ENCODE results near the gene DHX29. TPM values are rescaled to one million over a fixed set of nuclear protein-coding genes. Genes with fewer than 3 reads are reported as not detected.
A peak's percentile ranks its signal among the peaks of the same experiment; 100 is the strongest.

The DHX29 gene, protein sequence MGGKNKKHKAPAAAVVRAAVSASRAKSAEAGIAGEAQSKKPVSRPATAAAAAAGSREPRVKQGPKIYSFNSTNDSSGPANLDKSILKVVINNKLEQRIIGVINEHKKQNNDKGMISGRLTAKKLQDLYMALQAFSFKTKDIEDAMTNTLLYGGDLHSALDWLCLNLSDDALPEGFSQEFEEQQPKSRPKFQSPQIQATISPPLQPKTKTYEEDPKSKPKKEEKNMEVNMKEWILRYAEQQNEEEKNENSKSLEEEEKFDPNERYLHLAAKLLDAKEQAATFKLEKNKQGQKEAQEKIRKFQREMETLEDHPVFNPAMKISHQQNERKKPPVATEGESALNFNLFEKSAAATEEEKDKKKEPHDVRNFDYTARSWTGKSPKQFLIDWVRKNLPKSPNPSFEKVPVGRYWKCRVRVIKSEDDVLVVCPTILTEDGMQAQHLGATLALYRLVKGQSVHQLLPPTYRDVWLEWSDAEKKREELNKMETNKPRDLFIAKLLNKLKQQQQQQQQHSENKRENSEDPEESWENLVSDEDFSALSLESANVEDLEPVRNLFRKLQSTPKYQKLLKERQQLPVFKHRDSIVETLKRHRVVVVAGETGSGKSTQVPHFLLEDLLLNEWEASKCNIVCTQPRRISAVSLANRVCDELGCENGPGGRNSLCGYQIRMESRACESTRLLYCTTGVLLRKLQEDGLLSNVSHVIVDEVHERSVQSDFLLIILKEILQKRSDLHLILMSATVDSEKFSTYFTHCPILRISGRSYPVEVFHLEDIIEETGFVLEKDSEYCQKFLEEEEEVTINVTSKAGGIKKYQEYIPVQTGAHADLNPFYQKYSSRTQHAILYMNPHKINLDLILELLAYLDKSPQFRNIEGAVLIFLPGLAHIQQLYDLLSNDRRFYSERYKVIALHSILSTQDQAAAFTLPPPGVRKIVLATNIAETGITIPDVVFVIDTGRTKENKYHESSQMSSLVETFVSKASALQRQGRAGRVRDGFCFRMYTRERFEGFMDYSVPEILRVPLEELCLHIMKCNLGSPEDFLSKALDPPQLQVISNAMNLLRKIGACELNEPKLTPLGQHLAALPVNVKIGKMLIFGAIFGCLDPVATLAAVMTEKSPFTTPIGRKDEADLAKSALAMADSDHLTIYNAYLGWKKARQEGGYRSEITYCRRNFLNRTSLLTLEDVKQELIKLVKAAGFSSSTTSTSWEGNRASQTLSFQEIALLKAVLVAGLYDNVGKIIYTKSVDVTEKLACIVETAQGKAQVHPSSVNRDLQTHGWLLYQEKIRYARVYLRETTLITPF (N-terminal part only)
- polyA plus RNA-seq (7.9 to 18.8 TPM (median 9.3 TPM) in 3 replicates), polyA minus RNA-seq (3.1 to 18.9 TPM (median 5.2 TPM) in 3 replicates)
- polyA plus RNA-seq (2011; ENCODE audit: low read depth) = 31.1 TPM
- 10.6 and 18.1 TPM in 2 replicates for polyA plus RNA-seq (2011; cell fraction: cytosol; rRNA removed)
- polyA plus RNA-seq (2011; cell fraction: nucleus; rRNA removed) = 18.4 and 22.1 TPM in 2 replicates
- polyA plus RNA-seq (2012; ENCODE audit: low replicate concordance) = 16.9 and 26.2 TPM in 2 replicates
- 8.1 TPM for polyA minus RNA-seq (2011; cell fraction: cytosol; rRNA and poly(A)+ RNA removed)
- 8.3 and 17.0 TPM in 2 replicates for polyA minus RNA-seq (2011; cell fraction: nucleus; rRNA and poly(A)+ RNA removed)

DNA sequence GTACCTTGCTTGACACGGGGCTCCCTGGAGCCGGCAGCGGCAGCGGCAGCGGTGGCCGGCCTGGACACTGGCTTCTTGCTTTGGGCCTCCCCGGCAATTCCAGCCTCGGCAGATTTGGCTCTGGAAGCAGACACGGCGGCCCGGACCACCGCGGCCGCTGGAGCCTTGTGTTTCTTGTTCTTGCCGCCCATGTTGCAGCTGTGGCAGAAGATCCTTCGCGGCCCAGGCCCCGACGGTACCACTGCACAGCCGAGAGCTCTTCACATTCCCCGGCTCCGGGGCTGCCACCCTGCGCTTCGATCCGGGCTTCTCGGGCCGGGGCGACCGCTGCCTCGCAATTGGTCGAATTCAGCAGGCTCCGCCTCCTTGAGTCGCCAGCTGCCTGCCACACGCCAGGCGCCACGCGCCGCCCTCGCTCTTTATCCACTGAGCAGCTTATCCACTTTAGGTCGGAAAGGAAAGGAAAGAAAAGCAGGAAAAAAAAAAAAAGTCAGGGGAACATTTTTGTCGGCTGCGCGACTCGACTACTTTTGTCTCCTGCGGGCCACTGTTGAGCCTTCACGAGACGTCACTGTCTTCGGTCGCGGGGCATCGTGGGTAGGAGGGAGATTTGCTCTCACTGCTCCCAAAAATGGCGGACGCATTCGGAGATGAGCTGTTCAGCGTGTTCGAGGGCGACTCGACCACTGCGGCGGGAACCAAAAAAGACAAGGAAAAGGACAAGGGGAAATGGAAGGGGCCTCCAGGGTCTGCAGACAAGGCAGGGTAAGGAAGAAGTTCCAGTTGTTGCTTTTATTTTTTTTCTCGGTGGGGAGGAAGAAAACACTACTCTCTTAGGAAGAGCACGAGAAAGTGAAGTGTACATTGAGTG lies at the start of gene DHX29, which contains the start of gene MTREX:
TSS of gene DHX29 (minus strand) at position 312 of the 871 bp plus-strand sequence. CDS start at position 191, 121 bp downstream.
TSS of gene MTREX (plus strand) at position 607 of the 871 bp plus-strand sequence. CDS start at position 632, 25 bp downstream.
- Histone ChIP-seq H3K27ac (ENCODE audit: control insufficient read depth, insufficient read depth, low read length) (peak within 1 kb of the TSS; percentile 98), H3K79me2 (ENCODE audit: control insufficient read depth, insufficient read depth, low read length) (peaks cover 85% of the 10 kb centered on the region), H3K9me3 (ENCODE audit: control insufficient read depth, low read depth, low read length) (no peaks in the 10 kb centered on the region), H3K9me1 (ENCODE audit: control insufficient read depth, extremely low read depth, insufficient read depth, low read length) (no peaks in the 10 kb centered on the region), H3K27me3 (ENCODE audit: control insufficient read depth, extremely low read depth, insufficient read depth, low read length) (no peaks in the 10 kb centered on the region), H3K9ac (ENCODE audit: control insufficient read depth, extremely low read depth, insufficient read depth, low read length) (peak within 1 kb of the TSS; percentile 98), H3K4me2 (ENCODE audit: control insufficient read depth, extremely low read depth, insufficient read depth, low read depth, low read length) (peak within 1 kb of the TSS; percentile 91), H4K20me1 (ENCODE audit: control insufficient read depth, extremely low read depth, insufficient read depth, low read length) (no peaks in the 10 kb centered on the region), H3K4me1 (ENCODE audit: control insufficient read depth, extremely low read depth, insufficient read depth, low read length) (peaks cover 38% of the 10 kb centered on the region), H2AFZ (ENCODE audit: control insufficient read depth, low read length) (peak within 1 kb of the TSS; percentile 94), H3K36me3 (ENCODE audit: control insufficient read depth in 2 of 2, extremely low read depth in 1 of 2, insufficient read depth in 2 of 2, low read length in 2 of 2) (peaks cover 2 to 3% of the 10 kb centered on the region in 2 experiments), H3K4me3 (ENCODE audit: control insufficient read depth in 2 of 3, extremely low read depth in 1 of 3, insufficient read depth in 2 of 3, low read depth in 1 of 3, low read length in 3 of 3) (peak within 1 kb of the TSS; percentile 93 to 99 (median 94))
- TF ChIP-seq, protein P1, sequence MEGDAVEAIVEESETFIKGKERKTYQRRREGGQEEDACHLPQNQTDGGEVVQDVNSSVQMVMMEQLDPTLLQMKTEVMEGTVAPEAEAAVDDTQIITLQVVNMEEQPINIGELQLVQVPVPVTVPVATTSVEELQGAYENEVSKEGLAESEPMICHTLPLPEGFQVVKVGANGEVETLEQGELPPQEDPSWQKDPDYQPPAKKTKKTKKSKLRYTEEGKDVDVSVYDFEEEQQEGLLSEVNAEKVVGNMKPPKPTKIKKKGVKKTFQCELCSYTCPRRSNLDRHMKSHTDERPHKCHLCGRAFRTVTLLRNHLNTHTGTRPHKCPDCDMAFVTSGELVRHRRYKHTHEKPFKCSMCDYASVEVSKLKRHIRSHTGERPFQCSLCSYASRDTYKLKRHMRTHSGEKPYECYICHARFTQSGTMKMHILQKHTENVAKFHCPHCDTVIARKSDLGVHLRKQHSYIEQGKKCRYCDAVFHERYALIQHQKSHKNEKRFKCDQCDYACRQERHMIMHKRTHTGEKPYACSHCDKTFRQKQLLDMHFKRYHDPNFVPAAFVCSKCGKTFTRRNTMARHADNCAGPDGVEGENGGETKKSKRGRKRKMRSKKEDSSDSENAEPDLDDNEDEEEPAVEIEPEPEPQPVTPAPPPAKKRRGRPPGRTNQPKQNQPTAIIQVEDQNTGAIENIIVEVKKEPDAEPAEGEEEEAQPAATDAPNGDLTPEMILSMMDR (optimal IDR thresholded peaks at IDR 0.05 in 1 of 3, IDR thresholded peaks at IDR 0.05 in 1 of 3, conservative IDR thresholded peaks at IDR 0.05 in 1 of 3; ENCODE audit: extremely low read depth in 1 of 3, insufficient read depth in 2 of 3, low read length in 3 of 3) = no peak
- TF ChIP-seq EZH2 (IDR thresholded peaks at IDR 0.05; ENCODE audit: low read length) = no peak
- dilution Hi-C loops (cut with MboI; ENCODE audit: extremely low pct_ligation_motif_present, low sequenced_read_pairs) = no loop called here
- peak; percentile 33 for DNase-seq (ENCODE audit: low read depth, low spot score)
- FAIRE-seq = peak; percentile 73
